HG03558 (cell line): Measurements from ENCODE around the gene SENP8.
"Not testable (repeated sequence)": the region's sequence is repeated elsewhere in the genome, so short reads cannot be mapped to it uniquely, and the experiment has no call there.

Experiments used
- ATAC-seq: cut with Tn5 transposase; IDR thresholded peaks from one replicate; pipeline ENCODE4 v1.9.1; 2021; ENCODE audit warnings: moderate number of reproducible peaks; ENCODE audit not compliant: unreplicated experiment; ENCODE audit errors: extremely low read depth

The SENP8 gene

GRCh38 chr15:72153269-72154000 is 35.2 kb downstream of the SENP8 start:
- ATAC-seq = no peak

- no peak for ATAC-seq
These were observed 36.1 kb downstream of the SENP8 start for GRCh38 chr15:72154316-72154715.

- ATAC-seq = no peak
These were observed 36.9 kb downstream of the SENP8 start for GRCh38 chr15:72155003-72155621.

- ATAC-seq = no peak
These were observed 37.7 kb downstream of the SENP8 start for GRCh38 chr15:72155635-72156616.

GRCh38 chr15:72156928-72157327 is 38.7 kb downstream of the SENP8 start:
- no peak for ATAC-seq

- ATAC-seq = no peak
These were observed 42.6 kb downstream of the SENP8 start for GRCh38 chr15:72160696-72161245.

GRCh38 chr15:72161361-72162132 is 43.3 kb downstream of the SENP8 start:
- no peak for ATAC-seq

- no peak for ATAC-seq
These were observed 44.4 kb downstream of the SENP8 start for GRCh38 chr15:72162569-72162968.

GRCh38 chr15:72163719-72164118 is 45.5 kb downstream of the SENP8 start:
- no peak for ATAC-seq

- ATAC-seq = no peak
These were observed 48.7 kb downstream of the SENP8 start for GRCh38 chr15:72166716-72167417.

- ATAC-seq = no peak
These were observed 49.2 kb downstream of the SENP8 start for GRCh38 chr15:72167445-72167844.

GRCh38 chr15:72168131-72168807 is 50.1 kb downstream of the SENP8 start:
- no peak for ATAC-seq

- no peak for ATAC-seq
These were observed 50.6 kb downstream of the SENP8 start for GRCh38 chr15:72168808-72169190.

GRCh38 chr15:72169236-72169920 is 51.2 kb downstream of the SENP8 start:
- no peak for ATAC-seq

GRCh38 chr15:72169921-72170611 is 51.9 kb downstream of the SENP8 start:
- ATAC-seq = no peak

- ATAC-seq = no peak
These were observed 52.5 kb downstream of the SENP8 start for GRCh38 chr15:72170691-72171090.

GRCh38 chr15:72171978-72172377 is 53.8 kb downstream of the SENP8 start:
- not testable (repeated sequence) for ATAC-seq

GRCh38 chr15:72172796-72173195 is 54.6 kb downstream of the SENP8 start:
- no peak for ATAC-seq
